GM12878 (cell line): ENCODE results near the gene CMTM1. TPM values are rescaled to one million over a fixed set of nuclear protein-coding genes. Genes with fewer than 3 reads are reported as not detected.

ENCODE experiments used
- ATAC-seq: fragments of 200-7000 bp; cut with Tn5 transposase; 3 replicates; pipeline ENCODE4 v1.9.1; 2020; ENCODE audit warnings: mild to moderate bottlenecking, moderate library complexity
- BruUV-seq: library from RNA; stranded (reverse); fragments of 400-500 nt; replicated peaks from 2 replicates; lab custom pipeline; 2021; lab: Mats Ljungman, UMichigan
- CTCF ChIA-PET: fragments of 300-600 bp; sonication (Branson Sonifier 250); formaldehyde crosslinking; extraction: SDS; loops from one replicate; lab custom pipeline; 2021; ENCODE audit warnings: inconsistent platforms; lab: Yijun Ruan, JAX
- POLR2A ChIA-PET: fragments of 350-600 bp; formaldehyde crosslinking; extraction: SDS; loops from one replicate; lab custom pipeline; 2021; ENCODE audit warnings: inconsistent platforms; lab: Charles Lee
- RAD21 ChIA-PET: fragments of 300-600 bp; sonication (Branson Sonifier 250); formaldehyde crosslinking; loops from one replicate; lab custom pipeline; 2023; ENCODE audit warnings: antibody characterized with exemption; ENCODE audit not compliant: unreplicated experiment; lab: Charles Lee
- SMC1A ChIA-PET: fragments of 300-600 bp; sonication (Branson Sonifier 250); formaldehyde crosslinking; loops from one replicate; lab custom pipeline; 2023; ENCODE audit not compliant: unreplicated experiment, uncharacterized antibody; lab: Charles Lee
- DNase-seq: peaks from one replicate; pipeline ENCODE4 v3.0.0-alpha.2; 2011; ENCODE audit warnings: low read depth, low spot score
- FAIRE-seq: peaks from 3 replicates; lab custom pipeline; 2011; peaks lifted over from hg19 to GRCh38; lab: Jason Lieb, UNC
- H2AFZ ChIP-seq: 2 replicates; pipeline ENCODE4 v1.6.0; 2011; ENCODE audit warnings: low read depth, low read length, control low read depth; ENCODE audit not compliant: control insufficient read depth
- H3K27ac ChIP-seq: 2 replicates; pipeline ENCODE4 v1.5.1; 2011; ENCODE audit warnings: control low read depth; ENCODE audit not compliant: control insufficient read depth, insufficient read depth
- H3K27me3 ChIP-seq, 2 experiments: replicated peaks in 1 of 2; 2 replicates each; pipeline versions ENCODE4 v1.6.0 to v1.6.1; 2011; ENCODE audit warnings: low read length in 1 of 2; ENCODE audit not compliant: control insufficient read depth in 2 of 2, insufficient read depth in 2 of 2
- H3K36me3 ChIP-seq, 2 experiments: 2 replicates each; pipeline ENCODE4 v1.5.1; 2011; ENCODE audit warnings: low read length in 1 of 2; ENCODE audit not compliant: control insufficient read depth in 2 of 2, insufficient read depth in 2 of 2
- H3K4me1 ChIP-seq: 2 replicates; pipeline ENCODE4 v1.6.1; 2011; ENCODE audit warnings: mild to moderate bottlenecking, low read length, moderate library complexity, mixed read lengths; ENCODE audit not compliant: control insufficient read depth, insufficient read depth
- H3K4me2 ChIP-seq: 2 replicates; pipeline ENCODE4 v1.6.0; 2011; ENCODE audit warnings: control low read depth; ENCODE audit not compliant: control insufficient read depth, insufficient read depth
- H3K4me3 ChIP-seq: fragments of 200-600 bp; sonication (generic); 2 replicates; pipeline ENCODE4 v1.5.1; 2016
- H3K79me2 ChIP-seq: 2 replicates; pipeline ENCODE4 v1.6.0; 2011; ENCODE audit warnings: low read length; ENCODE audit not compliant: control insufficient read depth, insufficient read depth
- H3K9ac ChIP-seq: 2 replicates; pipeline ENCODE4 v1.8.0; 2011; ENCODE audit warnings: low read length, control low read depth, mixed read lengths; ENCODE audit not compliant: control insufficient read depth, insufficient read depth
- H3K9me3 ChIP-seq: replicated peaks from 3 replicates; pipeline ENCODE4 v1.5.1; 2011; ENCODE audit warnings: mild to moderate bottlenecking, low read length; ENCODE audit not compliant: control insufficient read depth, insufficient read depth
- H4K20me1 ChIP-seq: 2 replicates; pipeline ENCODE4 v1.6.0; 2011; ENCODE audit not compliant: control insufficient read depth, insufficient read depth
- POU2F2 ChIP-seq: IDR thresholded peaks from 3 replicates; pipeline ENCODE4 v1.6.1; 2011; ENCODE audit warnings: low read depth, mild to moderate bottlenecking, low read length, borderline replicate concordance
- STAT3 ChIP-seq: IDR thresholded peaks from 2 replicates; pipeline ENCODE4 v1.6.1; 2011; ENCODE audit warnings: low read depth, low read length, improper control_type of control experiment
- TARDBP ChIP-seq: IDR thresholded peaks from 2 replicates; pipeline ENCODE4 v1.6.1; 2016; ENCODE audit warnings: borderline replicate concordance
- WGBS: methylation state at CpG from one replicate; pipeline ENCODE4 v1.1.6; 2016; ENCODE audit warnings: low lambda C conversion rate; ENCODE audit not compliant: insufficient replicate concordance, insufficient coverage; ENCODE audit errors: missing lambda C conversion rate; 5-methylcytosine and 5-hydroxymethylcytosine counted together
- in situ Hi-C: fragments of 300-500 bp; cut with MboI; formaldehyde crosslinking; loops from 9 replicates; pipeline ENCODE4 v1.14.3; 2018; ENCODE audit warnings: mixed read lengths
- intact Hi-C: fragments of 100-400 bp; cut with micrococcal nuclease; formaldehyde crosslinking; loops from one replicate; pipeline ENCODE4 v1.14.2; 2022; ENCODE audit not compliant: unreplicated experiment
- polyA plus RNA-seq, 11 experiments: library from polyadenylated mRNA; depleted of rRNA in 4 of 11; unstranded in 6 of 11; stranded (reverse) in 5 of 11; fragments of >200 nt; fragmentation: Nextera tagmentation in 4 of 11; fragmentation: Illumina TruSeq in 1 of 11; extraction: Ambion mirVana in 4 of 11; extraction: Trizol in 1 of 11; gene quantifications; 1 replicate in 1 of 11; 2 replicates in 10 of 11; pipeline versions ENCODE4 v1.2.1 to v1.2.3, GENCODE V29; 2011 to 2016; ENCODE audit warnings: inconsistent platforms in 2 of 11, missing spikeins in 2 of 11, low read depth in 1 of 11
- total RNA-seq, 4 experiments: library from RNA; depleted of rRNA in 3 of 4; stranded (reverse); fragments of >200 nt in 3 of 4; fragmentation: Illumina TruSeq in 1 of 4; extraction: Trizol in 1 of 4; gene quantifications; 2 replicates each; pipeline versions ENCODE4 v1.2.1 to v1.2.3, GENCODE V29; 2013 to 2021
- TF ChIP-seq, protein P1 (sequence below): fragments of 450-650 bp; IDR thresholded peaks from 2 replicates; pipeline ENCODE4 v1.6.1; 2016; ENCODE audit warnings: mild to moderate bottlenecking, moderate library complexity, borderline replicate concordance

CMTM1 gene
- total and polyA plus RNA-seq, 10 of the 15 experiments (the other 5 are each of a cell fraction or from before 2014, with no cell fraction given): 0.09 to 3.0 (median 1.4) TPM; not detected in 2

DNA sequence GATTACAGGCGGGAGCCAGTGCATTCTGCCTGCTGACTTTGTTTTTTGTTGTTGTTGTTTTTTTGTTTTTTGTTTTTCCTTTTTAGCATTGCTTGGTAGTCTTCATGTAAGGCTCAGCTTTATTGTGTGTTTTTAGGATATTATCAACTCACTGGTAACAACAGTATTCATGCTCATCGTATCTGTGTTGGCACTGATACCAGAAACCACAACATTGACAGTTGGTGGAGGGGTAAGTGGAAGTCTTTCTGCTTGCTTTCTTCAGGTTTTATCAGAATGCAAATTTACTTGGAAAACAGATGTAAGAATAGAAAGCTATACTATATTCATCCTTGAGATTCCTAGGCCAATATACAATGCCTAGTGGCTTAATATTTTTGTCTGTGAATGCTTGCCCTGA is 3.3 kb upstream of the CMTM1 start:
- ChIA-PET POLR2A (interaction anchor here (0.5 to 3.8 kb wide), 9 partner anchors 9 to 82 kb away, joined by 3 to 24 read pairs (median 4); partner anchors contain the start of genes CKLF and TK2), RAD21 (interaction anchor here (0.7 to 3.5 kb wide), 18 partner anchors 11 to 188 kb away, joined by 3 to 27 read pairs (median 4); partner anchors contain the start of genes CKLF, CMTM3 and DYNC1LI2), SMC1A (interaction anchor here (0.8 to 3.9 kb wide), 27 partner anchors 8 to 305 kb away, joined by 3 to 25 read pairs (median 5); partner anchors contain the start of gene CKLF), CTCF (interaction anchor here (0.7 to 4.6 kb wide), 30 partner anchors 9 to 305 kb away, joined by 3 to 47 read pairs (median 4); partner anchors contain the start of genes CKLF, CMTM3, NAE1 and TK2)
- no peak overlapping the region for H3K4me2 ChIP-seq
- no peak overlapping the region for H3K27ac ChIP-seq
- no TSS peak for BruUV-seq
- intact Hi-C loops (no loop called here), in situ Hi-C loops (no loop called here)
- H3K9me3 ChIP-seq: no peaks in the 10 kb centered on the region
- H3K4me1 ChIP-seq: no peaks in the 10 kb centered on the region
- no peak overlapping the region for H3K4me3 ChIP-seq
- H4K20me1 ChIP-seq: no peaks in the 10 kb centered on the region
- H3K9ac ChIP-seq: no peak overlapping the region
- ATAC-seq (no peak), DNase-seq (no peak), FAIRE-seq (no peak)
- TF ChIP-seq, protein P1, sequence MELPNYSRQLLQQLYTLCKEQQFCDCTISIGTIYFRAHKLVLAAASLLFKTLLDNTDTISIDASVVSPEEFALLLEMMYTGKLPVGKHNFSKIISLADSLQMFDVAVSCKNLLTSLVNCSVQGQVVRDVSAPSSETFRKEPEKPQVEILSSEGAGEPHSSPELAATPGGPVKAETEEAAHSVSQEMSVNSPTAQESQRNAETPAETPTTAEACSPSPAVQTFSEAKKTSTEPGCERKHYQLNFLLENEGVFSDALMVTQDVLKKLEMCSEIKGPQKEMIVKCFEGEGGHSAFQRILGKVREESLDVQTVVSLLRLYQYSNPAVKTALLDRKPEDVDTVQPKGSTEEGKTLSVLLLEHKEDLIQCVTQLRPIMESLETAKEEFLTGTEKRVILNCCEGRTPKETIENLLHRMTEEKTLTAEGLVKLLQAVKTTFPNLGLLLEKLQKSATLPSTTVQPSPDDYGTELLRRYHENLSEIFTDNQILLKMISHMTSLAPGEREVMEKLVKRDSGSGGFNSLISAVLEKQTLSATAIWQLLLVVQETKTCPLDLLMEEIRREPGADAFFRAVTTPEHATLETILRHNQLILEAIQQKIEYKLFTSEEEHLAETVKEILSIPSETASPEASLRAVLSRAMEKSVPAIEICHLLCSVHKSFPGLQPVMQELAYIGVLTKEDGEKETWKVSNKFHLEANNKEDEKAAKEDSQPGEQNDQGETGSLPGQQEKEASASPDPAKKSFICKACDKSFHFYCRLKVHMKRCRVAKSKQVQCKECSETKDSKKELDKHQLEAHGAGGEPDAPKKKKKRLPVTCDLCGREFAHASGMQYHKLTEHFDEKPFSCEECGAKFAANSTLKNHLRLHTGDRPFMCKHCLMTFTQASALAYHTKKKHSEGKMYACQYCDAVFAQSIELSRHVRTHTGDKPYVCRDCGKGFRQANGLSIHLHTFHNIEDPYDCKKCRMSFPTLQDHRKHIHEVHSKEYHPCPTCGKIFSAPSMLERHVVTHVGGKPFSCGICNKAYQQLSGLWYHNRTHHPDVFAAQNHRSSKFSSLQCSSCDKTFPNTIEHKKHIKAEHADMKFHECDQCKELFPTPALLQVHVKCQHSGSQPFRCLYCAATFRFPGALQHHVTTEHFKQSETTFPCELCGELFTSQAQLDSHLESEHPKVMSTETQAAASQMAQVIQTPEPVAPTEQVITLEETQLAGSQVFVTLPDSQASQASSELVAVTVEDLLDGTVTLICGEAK: no peak
- no peak for TF ChIP-seq POU2F2
- TF ChIP-seq STAT3: no peak
- no peak for TF ChIP-seq TARDBP
- H3K27me3 ChIP-seq: no peaks in the 10 kb centered on the region
- peaks cover 2 to 4% of the 10 kb centered on the region in 2 experiments; a peak in 2 of 4 replicates for H3K36me3 ChIP-seq
- 97% methylated on average over 2 of the region's 2 CpGs for WGBS
- H2AFZ ChIP-seq: no peak overlapping the region
- no peaks in the 10 kb centered on the region for H3K79me2 ChIP-seq
